KOPT-K1 (cell line): ENCODE results near the gene PSEN1.

Source experiments
- H3K27ac ChIP-seq: fragments of 200-600 bp; sonication (generic); 2 replicates; pipeline ENCODE4 v1.5.1; 2016; ENCODE audit warnings: antibody characterized with exemption, mild to moderate bottlenecking, low read depth, low read length; ENCODE audit not compliant: poor library complexity, severe bottlenecking
- H3K36me3 ChIP-seq: fragments of 200-600 bp; sonication (generic); 2 replicates; pipeline ENCODE4 v1.5.1; 2017; ENCODE audit warnings: antibody characterized with exemption, mild to moderate bottlenecking, low read length, moderate library complexity; ENCODE audit not compliant: insufficient read depth
- H3K9me3 ChIP-seq: fragments of 200-600 bp; sonication (generic); 2 replicates; pipeline ENCODE4 v1.5.1; 2017; ENCODE audit warnings: antibody characterized with exemption, low read length, mild to moderate bottlenecking; ENCODE audit not compliant: insufficient read depth, poor library complexity, severe bottlenecking

The PSEN1 gene

GRCh38 chr14:73272393-73272792, 136.1 kb downstream of the PSEN1 start:
- H3K9me3 ChIP-seq = no peaks in the 10 kb centered on the region
- peaks cover 39% of the 10 kb centered on the region for H3K36me3 ChIP-seq
- H3K27ac ChIP-seq = no peak overlapping the region
